ENCODE results near the gene TTLL11.

Gene TTLL11

DNA sequence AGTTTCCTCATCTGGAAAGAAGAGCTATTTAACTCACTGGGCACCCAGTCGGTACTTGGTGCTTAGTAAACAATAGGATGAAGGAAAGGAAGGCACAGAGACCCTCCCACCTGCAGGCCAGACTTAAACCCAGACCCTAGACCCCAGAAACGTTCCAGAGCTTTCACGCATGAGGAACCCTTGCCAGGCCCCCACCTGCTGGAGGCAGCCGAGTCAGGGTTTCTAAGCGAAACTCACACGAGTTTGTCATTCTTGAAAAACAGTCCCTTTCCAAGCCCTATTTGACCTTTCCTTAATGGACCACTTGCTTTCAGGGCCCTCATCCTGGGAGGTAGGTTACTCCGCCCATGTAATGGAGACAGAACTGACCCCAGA is 35.8 kb upstream of the TTLL11 start:
- no peak for TF ChIP-seq GATA1 (IDR thresholded peaks at IDR 0.05; ENCODE audit: low read depth, low read length)
- TF ChIP-seq POLR2A (IDR thresholded peaks at IDR 0.05; ENCODE audit: low read length) = no peak
- DNase-seq = no peak

GRCh38 chr9:122128007-122128968 is 35.2 kb upstream of the TTLL11 start:
- DNase-seq = no peak
- no peak for TF ChIP-seq POLR2A (IDR thresholded peaks at IDR 0.05; ENCODE audit: low read length)
- no peak for TF ChIP-seq GATA1 (IDR thresholded peaks at IDR 0.05; ENCODE audit: low read depth, low read length)

GRCh38 chr9:122127396-122127798 is 34.3 kb upstream of the TTLL11 start:
- TF ChIP-seq GATA1 (IDR thresholded peaks at IDR 0.05; ENCODE audit: low read depth, low read length) = no peak
- no peak for TF ChIP-seq POLR2A (IDR thresholded peaks at IDR 0.05; ENCODE audit: low read length)
- DNase-seq = peak; percentile 18 to 30

DNA sequence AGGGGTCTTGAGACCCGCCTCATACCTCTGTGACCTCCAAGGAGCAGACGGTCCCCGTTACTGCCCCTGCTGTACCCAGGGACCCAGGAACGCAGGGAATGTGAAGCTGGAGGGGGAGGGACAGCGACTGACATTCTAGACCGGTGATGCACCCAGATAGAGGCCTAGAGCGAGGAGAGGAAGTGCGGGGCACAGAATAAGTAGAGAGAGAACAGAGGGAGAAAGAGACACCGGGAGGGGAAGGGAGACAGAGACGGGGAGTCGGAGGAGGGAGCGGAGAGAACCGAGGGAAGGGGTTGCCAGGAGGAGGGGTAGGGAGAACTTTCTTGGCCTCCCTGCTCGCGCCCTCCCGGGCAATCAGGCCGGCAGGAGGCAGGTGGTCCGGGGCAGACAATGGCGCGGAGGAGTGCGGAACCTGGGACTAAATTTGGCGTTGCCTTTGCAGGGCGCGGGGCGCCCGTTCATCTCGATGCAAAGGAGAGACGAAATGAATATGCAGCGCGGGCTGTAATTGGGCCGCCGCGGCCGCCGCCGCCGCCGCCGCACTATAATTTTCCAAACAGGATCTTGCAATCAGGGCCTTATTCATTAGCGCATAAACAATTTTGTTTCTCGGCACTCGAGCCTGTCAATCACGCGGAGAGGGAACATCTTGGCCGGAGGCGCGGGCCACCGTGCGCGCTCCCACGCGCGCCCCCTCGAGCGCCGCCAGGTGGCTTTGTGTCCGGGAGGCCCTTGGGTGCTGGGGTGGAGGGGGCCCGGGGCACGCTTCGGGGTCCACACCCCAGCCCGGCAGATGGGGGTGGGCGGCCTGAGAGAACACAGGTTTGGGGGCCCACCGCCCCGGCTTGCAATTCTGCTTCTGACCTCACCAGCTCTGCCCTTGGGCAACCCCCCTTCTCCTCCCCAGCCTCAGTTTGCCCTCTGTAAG is 33.5 kb upstream of the TTLL11 start:
- DNase-seq = peak; percentile 15 to 39
- TF ChIP-seq GATA1 (IDR thresholded peaks at IDR 0.05; ENCODE audit: low read depth, low read length) (no peak), POLR2A (IDR thresholded peaks at IDR 0.05; ENCODE audit: low read length) (no peak)

- TF ChIP-seq GATA1 (IDR thresholded peaks at IDR 0.05; ENCODE audit: low read depth, low read length) (no peak), POLR2A (IDR thresholded peaks at IDR 0.05; ENCODE audit: low read length) (no peak)
- DNase-seq = peak in 1 of 2 experiments; percentile 43
Measured at GRCh38 chr9:122125509-122126330, 32.6 kb upstream of the TTLL11 start.

DNA sequence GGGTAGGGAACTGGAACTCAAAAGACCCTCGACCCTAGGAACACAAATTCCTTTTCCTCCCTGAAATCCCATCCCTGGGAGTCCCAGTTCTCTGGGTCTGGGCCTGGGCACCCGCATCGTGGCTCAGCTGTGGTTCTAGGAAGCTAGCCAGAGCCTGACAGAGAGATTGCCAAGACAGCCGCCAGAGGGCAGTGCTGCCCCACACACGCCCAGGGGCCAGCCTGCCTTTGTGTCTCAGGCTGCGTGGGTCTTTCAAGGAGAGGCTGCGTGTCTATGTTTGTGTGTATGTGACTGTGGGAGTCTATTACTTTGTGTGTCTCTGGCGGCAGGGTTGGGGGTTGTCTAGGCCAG is 32.0 kb upstream of the TTLL11 start:
- DNase-seq = peak; percentile 76 to 91
- TF ChIP-seq POLR2A (IDR thresholded peaks at IDR 0.05; ENCODE audit: low read length) (no peak), GATA1 (IDR thresholded peaks at IDR 0.05; ENCODE audit: low read depth, low read length) (no peak)

DNA sequence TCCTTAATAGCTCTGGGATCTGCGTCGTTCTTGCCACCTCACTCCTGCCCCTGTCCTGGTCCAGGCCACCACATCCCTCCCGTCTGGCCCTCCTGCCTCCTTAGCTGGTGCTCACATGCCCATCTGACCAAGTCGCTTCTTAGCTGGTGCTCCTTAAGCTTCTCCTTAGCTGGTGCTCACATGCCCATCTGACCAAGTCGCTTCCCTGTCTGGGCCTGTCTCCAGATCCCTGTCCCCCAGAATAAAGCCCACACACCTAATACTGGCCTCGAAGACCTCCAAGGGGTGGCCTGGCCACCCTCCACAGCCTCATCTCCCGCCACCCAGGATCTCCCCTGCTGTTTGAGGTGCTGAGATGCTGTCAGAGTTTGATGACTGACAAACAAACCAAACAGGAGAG is 31.4 kb upstream of the TTLL11 start:
- TF ChIP-seq GATA1 (IDR thresholded peaks at IDR 0.05; ENCODE audit: low read depth, low read length) (no peak), POLR2A (IDR thresholded peaks at IDR 0.05; ENCODE audit: low read length) (no peak)
- no peak for DNase-seq

- TF ChIP-seq POLR2A (IDR thresholded peaks at IDR 0.05; ENCODE audit: low read length) = no peak
- TF ChIP-seq GATA1 (IDR thresholded peaks at IDR 0.05; ENCODE audit: low read depth, low read length) = no peak
- DNase-seq = no peak
Measured at GRCh38 chr9:122124048-122124447, 30.9 kb upstream of the TTLL11 start.

DNA sequence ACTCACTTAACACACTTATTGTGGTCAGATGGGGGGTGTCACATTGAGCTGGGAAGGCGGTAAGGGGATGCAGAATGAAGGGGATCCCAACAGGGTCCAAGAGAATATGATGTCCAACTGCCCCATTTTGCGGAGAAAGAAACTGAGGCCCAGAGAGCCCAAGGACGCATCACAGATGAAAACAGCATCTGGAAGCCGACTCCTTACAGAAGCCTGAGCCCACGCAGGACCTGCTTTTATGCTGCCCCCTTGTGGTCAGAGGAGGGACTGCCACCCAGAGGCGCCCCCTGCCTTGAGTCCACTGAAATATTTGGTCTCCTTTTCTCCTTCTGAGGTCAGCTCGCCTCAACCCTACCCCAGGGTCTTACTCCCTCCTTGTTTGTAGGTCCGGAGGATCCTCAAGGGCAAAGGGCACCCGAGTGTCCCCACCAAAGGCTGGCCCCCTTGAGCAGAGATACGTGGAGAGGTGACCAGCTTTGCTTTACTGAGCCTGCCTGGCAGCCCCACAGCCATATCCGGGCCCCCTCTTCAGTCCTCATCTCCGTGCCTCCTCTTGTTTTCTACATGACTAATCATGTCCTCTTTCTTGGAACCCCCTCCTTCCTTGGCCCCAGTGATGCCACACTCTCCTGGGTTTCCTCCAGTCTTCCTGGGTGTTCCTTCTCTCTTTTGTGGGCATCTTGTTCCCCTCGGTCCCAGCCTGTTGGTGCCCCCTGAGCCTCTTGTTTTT is 30.0 kb upstream of the TTLL11 start:
- TF ChIP-seq GATA1 (IDR thresholded peaks at IDR 0.05; ENCODE audit: low read depth, low read length) (no peak), POLR2A (IDR thresholded peaks at IDR 0.05; ENCODE audit: low read length) (no peak)
- peak; percentile 79 to 89 for DNase-seq

DNA sequence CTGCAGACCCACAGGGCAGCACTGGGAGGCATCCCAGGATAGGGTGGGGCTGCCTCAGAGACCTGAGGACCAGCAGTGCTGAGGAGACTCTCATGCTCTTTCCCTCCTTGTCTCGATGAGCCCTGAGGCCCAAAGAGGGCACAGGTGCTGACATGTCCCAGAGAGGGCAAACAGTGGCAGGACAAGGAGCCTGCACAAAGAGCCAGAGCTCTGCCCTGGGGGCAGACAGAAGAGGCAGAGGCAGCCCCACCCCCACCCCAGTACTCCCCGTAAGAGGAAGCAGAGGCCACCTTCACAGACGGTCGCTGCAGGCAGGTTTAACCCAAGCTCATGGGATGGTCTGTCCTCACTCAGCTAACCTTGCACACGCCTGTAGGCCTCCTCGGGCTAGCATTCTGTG is 29.4 kb upstream of the TTLL11 start:
- DNase-seq = no peak
- no peak for TF ChIP-seq POLR2A (IDR thresholded peaks at IDR 0.05; ENCODE audit: low read length)
- no peak for TF ChIP-seq GATA1 (IDR thresholded peaks at IDR 0.05; ENCODE audit: low read depth, low read length)

GRCh38 chr9:122121931-122122330 is 28.8 kb upstream of the TTLL11 start:
- DNase-seq = no peak
- TF ChIP-seq POLR2A (IDR thresholded peaks at IDR 0.05; ENCODE audit: low read length) (no peak), GATA1 (IDR thresholded peaks at IDR 0.05; ENCODE audit: low read depth, low read length) (no peak)

GRCh38 chr9:122121391-122121790 is 28.3 kb upstream of the TTLL11 start:
- TF ChIP-seq GATA1 (IDR thresholded peaks at IDR 0.05; ENCODE audit: low read depth, low read length) = no peak
- no peak for TF ChIP-seq POLR2A (IDR thresholded peaks at IDR 0.05; ENCODE audit: low read length)
- DNase-seq = no peak
